Skin epidermis (tissue), 12 donors: ENCODE measurements around the gene MKLN1.
"Not testable (repeated sequence)": the region's sequence is repeated elsewhere in the genome, so short reads cannot be mapped to it uniquely, and the experiment has no call there.

ENCODE experiments used
- H3K27ac ChIP-seq, 21 experiments: fragments of 200-600 bp; sonication (generic) in 11 of 21; one replicate each; pipeline ENCODE4 v1.5.0; 2020; ENCODE audit warnings: mild to moderate bottlenecking in 3 of 21, inconsistent platforms in 2 of 21, moderate library complexity in 2 of 21
- H3K4me3 ChIP-seq, 7 experiments: fragments of 200-600 bp; sonication (generic) in 2 of 7; one replicate each; pipeline ENCODE4 v1.5.0; 2020; ENCODE audit warnings: inconsistent platforms in 2 of 7, mild to moderate bottlenecking in 2 of 7, moderate library complexity in 1 of 7

MKLN1 gene

GRCh38 chr7:131449373-131449902, 121.8 kb downstream of the MKLN1 start:
- Histone ChIP-seq H3K4me3 (no peak overlapping the region), H3K27ac (no peak overlapping the region)

GRCh38 chr7:131454498-131454897, 126.8 kb downstream of the MKLN1 start:
- Histone ChIP-seq H3K27ac (no peak overlapping the region), H3K4me3 (no peak overlapping the region)

DNA sequence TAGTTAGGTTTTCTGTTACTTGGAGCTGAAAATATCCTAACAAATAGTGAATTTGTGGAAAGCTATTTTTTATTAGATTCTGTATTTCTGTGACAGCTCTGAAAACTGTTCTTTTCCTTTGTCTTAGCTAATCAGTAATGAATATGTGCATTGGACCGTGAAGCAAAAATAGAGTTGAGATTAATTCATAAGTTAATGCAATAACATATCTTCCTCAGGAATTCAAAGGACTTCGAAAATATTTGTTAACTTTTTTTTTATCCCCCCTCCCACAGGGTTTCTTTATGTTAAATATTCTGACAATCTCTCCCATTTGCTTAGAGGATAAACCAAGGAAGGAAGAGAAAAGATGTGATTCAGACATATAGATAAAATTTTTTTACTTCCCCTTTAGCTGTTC, 127.3 kb downstream of the MKLN1 start:
- H3K27ac ChIP-seq = no peak overlapping the region

GRCh38 chr7:131455546-131455945, 127.9 kb downstream of the MKLN1 start:
- no peak overlapping the region for H3K4me3 ChIP-seq
- no peak overlapping the region for H3K27ac ChIP-seq

More for the DNA sequence above, 127.3 kb downstream of the MKLN1 start:
- no peak overlapping the region for H3K4me3 ChIP-seq

- H3K27ac ChIP-seq = no peak overlapping the region
- H3K4me3 ChIP-seq = no peak overlapping the region
Observed at GRCh38 chr7:131456338-131456737, 128.7 kb downstream of the MKLN1 start.

DNA sequence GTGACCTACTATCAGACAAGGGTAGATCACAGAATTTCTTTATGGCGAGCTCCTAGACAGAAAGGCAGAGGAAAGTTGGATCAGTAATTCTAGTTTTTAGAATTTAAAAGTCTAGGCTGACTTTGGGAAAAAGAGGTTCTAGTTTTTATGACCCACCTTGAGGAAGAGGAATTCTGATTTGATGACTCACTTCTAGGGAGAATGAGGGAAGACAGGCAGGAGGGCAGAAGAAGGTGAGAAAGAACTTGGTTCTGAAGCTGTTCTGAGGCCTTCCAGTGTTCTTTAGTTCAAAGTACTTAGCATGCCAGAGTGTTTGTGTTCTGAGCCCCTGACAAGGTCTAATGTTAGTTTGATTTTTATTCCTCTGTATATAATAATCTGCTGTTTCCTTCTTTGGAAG, 131.6 kb downstream of the MKLN1 start:
- Histone ChIP-seq H3K4me3 (no peak overlapping the region), H3K27ac (no peak overlapping the region)

GRCh38 chr7:131462059-131462458, 134.4 kb downstream of the MKLN1 start:
- no peak overlapping the region for H3K4me3 ChIP-seq
- no peak overlapping the region for H3K27ac ChIP-seq

DNA sequence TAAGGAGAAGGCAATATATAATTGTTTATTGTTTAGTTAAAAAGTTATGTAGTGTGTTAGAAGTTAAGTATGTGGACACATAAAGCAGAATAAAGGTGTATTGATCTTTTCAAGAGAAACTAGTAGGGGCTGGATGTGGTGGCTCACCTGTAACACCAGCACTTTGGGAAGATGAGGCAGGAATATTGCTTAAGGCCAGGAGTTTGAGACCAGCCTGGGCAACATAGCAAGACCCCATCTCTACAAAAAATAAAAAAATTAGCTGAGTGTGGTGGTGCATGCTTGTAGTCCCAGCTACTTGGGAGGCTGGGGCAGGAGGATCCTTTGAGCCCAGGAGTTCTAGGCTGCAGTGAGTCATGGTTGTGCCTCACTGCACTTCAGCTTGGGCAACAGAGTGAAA, 135.0 kb downstream of the MKLN1 start:
- H3K4me3 ChIP-seq, H3K27ac ChIP-seq: not testable (repeated sequence)

- no peak overlapping the region for H3K4me3 ChIP-seq
- no peak overlapping the region for H3K27ac ChIP-seq
Observed at GRCh38 chr7:131466735-131467365, 139.2 kb downstream of the MKLN1 start.

DNA sequence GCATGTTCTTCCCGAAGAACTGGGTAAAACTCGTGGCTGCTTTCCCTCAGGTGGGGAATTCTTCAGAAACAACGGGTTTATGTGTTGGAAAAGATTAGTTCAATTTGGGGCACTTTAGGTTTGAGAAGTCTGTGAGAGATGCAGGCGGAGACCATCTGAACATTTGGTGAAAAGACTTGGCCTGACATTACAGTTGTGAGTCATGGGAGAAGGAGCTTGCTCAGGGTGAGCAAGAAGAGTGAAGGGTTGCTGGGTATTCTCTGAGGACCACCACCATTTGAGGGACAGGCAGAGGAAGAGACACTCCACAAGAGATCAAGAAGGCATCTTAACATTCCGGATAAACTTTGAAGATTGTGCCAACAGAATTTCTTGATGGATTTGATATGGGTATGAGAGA, 140.1 kb downstream of the MKLN1 start:
- Histone ChIP-seq H3K4me3 (no peak overlapping the region), H3K27ac (no peak overlapping the region)

GRCh38 chr7:131471250-131472004, 143.8 kb downstream of the MKLN1 start:
- no peak overlapping the region for H3K27ac ChIP-seq
- no peak overlapping the region for H3K4me3 ChIP-seq

- Histone ChIP-seq H3K4me3 (no peak overlapping the region), H3K27ac (no peak overlapping the region)
Observed at GRCh38 chr7:131476740-131477139, 149.1 kb downstream of the MKLN1 start.

- Histone ChIP-seq H3K27ac (peak overlapping the region in 1 of 21 experiments; percentile 4), H3K4me3 (no peak overlapping the region)
Observed at GRCh38 chr7:131480384-131481315, 153.0 kb downstream of the MKLN1 start.

GRCh38 chr7:131482800-131483199, 155.1 kb downstream of the MKLN1 start:
- no peak overlapping the region for H3K4me3 ChIP-seq
- no peak overlapping the region for H3K27ac ChIP-seq

- no peak overlapping the region for H3K4me3 ChIP-seq
- no peak overlapping the region for H3K27ac ChIP-seq
Observed at GRCh38 chr7:131483586-131483985, 155.9 kb downstream of the MKLN1 start.

- Histone ChIP-seq H3K27ac (no peak overlapping the region), H3K4me3 (no peak overlapping the region)
Observed at GRCh38 chr7:131486346-131486745, 158.7 kb downstream of the MKLN1 start.

GRCh38 chr7:131487217-131487616, 159.5 kb downstream of the MKLN1 start:
- Histone ChIP-seq H3K4me3 (no peak overlapping the region), H3K27ac (no peak overlapping the region)

DNA sequence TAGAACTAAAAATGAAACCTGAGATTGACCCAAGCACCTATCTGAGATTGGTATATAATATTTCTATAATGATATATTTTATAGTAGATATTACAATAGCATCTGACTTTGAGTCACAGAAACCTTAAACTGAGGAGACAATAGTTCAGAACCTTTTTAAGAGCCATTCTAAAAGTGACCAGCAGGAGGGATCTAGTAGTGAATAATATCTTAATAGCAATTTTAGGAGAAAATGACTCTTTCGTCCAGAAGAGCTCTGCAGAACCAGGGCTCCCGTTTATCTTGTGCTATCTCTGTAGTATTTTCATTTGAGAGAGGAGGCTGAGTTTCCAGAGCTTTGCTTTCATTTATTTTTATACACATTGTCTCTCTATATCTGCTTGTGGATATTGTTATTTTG, 160.7 kb downstream of the MKLN1 start:
- no peak overlapping the region for H3K27ac ChIP-seq
- H3K4me3 ChIP-seq = no peak overlapping the region

DNA sequence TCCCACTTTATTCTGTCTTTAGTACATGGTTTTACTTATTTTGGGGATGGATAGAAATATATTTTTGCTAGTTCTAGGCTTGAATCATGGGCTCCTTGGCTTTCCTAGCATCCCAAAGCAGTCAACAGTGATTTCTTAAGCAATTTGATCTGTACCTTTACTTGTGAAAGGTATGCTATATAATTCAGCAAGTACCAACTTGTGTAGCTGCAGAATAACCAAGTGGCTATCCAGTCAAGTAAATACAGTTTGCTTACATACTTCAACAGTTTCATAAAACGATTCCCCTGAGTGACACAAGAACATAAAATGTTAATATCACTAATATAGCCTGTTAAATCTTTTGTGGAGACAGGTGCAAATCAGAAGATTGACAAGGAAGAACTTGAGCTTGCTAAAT, 161.5 kb downstream of the MKLN1 start:
- Histone ChIP-seq H3K4me3 (no peak overlapping the region), H3K27ac (no peak overlapping the region)

DNA sequence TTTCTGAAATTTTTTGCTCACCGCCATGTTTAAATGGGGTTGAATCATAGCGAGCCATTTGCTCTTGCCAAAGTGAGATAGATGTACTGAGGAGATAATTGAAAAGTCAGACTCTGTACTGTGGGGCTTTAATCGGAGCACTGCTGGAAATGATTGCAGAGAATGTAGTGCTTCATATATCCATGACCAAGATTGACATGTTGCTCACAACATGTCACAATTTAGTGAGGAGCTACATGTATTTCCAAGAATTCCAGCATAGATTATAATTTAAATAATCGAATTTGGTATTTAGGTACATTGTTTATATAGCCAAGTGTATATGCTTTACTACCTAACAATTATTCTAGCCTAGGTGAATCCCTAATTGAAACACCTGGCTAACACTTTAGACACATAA, 162.2 kb downstream of the MKLN1 start:
- H3K4me3 ChIP-seq = no peak overlapping the region
- H3K27ac ChIP-seq = no peak overlapping the region
